NCI-H128 (cell line): ENCODE measurements around the gene HOXB6.

ENCODE experiments used
- DNase-seq: peaks from one replicate; lab custom pipeline; 2025; ENCODE audit not compliant: unreplicated experiment; lab: John Stamatoyannopoulos, UW

The HOXB6 gene

GRCh38 chr17:48568499-48569239 is 36.1 kb downstream of the HOXB6 start:
- no peak for DNase-seq

GRCh38 chr17:48567646-48568354 is 37.0 kb downstream of the HOXB6 start:
- no peak for DNase-seq

- DNase-seq, result no peak
These were observed 37.6 kb downstream of the HOXB6 start for GRCh38 chr17:48567209-48567608.

GRCh38 chr17:48566717-48567116 is 38.1 kb downstream of the HOXB6 start:
- no peak for DNase-seq

- no peak for DNase-seq
These were observed 38.7 kb downstream of the HOXB6 start for GRCh38 chr17:48565925-48566710.

- no peak for DNase-seq
These were observed 39.7 kb downstream of the HOXB6 start for GRCh38 chr17:48565022-48565554.

GRCh38 chr17:48564188-48565021 is 40.4 kb downstream of the HOXB6 start:
- no peak for DNase-seq

GRCh38 chr17:48563867-48564187 is 41.0 kb downstream of the HOXB6 start:
- DNase-seq, result no peak

GRCh38 chr17:48563385-48563838 is 41.4 kb downstream of the HOXB6 start:
- no peak for DNase-seq

GRCh38 chr17:48562934-48563333 is 41.9 kb downstream of the HOXB6 start:
- no peak for DNase-seq

- no peak for DNase-seq
These were observed 42.6 kb downstream of the HOXB6 start for GRCh38 chr17:48561884-48562810.

- no peak for DNase-seq
These were observed 44.7 kb downstream of the HOXB6 start for GRCh38 chr17:48559840-48560817.

- no peak for DNase-seq
These were observed 45.5 kb downstream of the HOXB6 start for GRCh38 chr17:48559122-48559839.

GRCh38 chr17:48558831-48559121 is 46.0 kb downstream of the HOXB6 start:
- no peak for DNase-seq

- DNase-seq, result no peak
These were observed 46.5 kb downstream of the HOXB6 start for GRCh38 chr17:48558057-48558830.

- DNase-seq, result no peak
These were observed 48.0 kb downstream of the HOXB6 start for GRCh38 chr17:48556576-48557401.

GRCh38 chr17:48556229-48556575 is 48.6 kb downstream of the HOXB6 start:
- no peak for DNase-seq
